ENCODE data around the gene PCSK7. TPM values are rescaled to one million over a fixed set of nuclear protein-coding genes. Genes with fewer than 3 reads are reported as not detected.
"Not testable (repeated sequence)": the region's sequence is repeated elsewhere in the genome, so short reads cannot be mapped to it uniquely, and the experiment has no call there.

PCSK7 gene
- total and polyA plus RNA-seq, 12 donors, result 20.5 to 47.0 (median 28.2) TPM

- no peaks in the 10 kb centered on the region for H3K27me3 ChIP-seq
- peaks cover 0 to 7% (median 0%) of the 10 kb centered on the region in 11 donors for H3K9me3 ChIP-seq
- no peak for TF ChIP-seq CTCF (IDR thresholded peaks at IDR 0.05)
- H3K4me1 ChIP-seq, result peaks cover 0 to 4% (median 0%) of the 10 kb centered on the region in 9 donors
- H3K27ac ChIP-seq, result no peak overlapping the region
- intact Hi-C loops (cut with DNase I), result no loop called here
- 83 to 89% methylated on average over 2 of the region's 2 CpGs for WGBS, 2 donors
- H3K36me3 ChIP-seq, result peaks cover 0 to 69% (median 2%) of the 10 kb centered on the region in 9 donors
- ATAC-seq, result no peak
- H3K4me3 ChIP-seq, result no peak overlapping the region
- no peak for DNase-seq
Measured at GRCh38 chr11:117269856-117270255, 38.0 kb upstream of the PCSK7 start.

GRCh38 chr11:117265745-117266144 lies 33.9 kb upstream of the PCSK7 start:
- intact Hi-C loops (cut with DNase I), result no loop called here
- H3K4me3 ChIP-seq, result no peak overlapping the region
- no peaks in the 10 kb centered on the region for H3K4me1 ChIP-seq
- no peaks in the 10 kb centered on the region for H3K27me3 ChIP-seq
- H3K9me3 ChIP-seq, result no peaks in the 10 kb centered on the region
- H3K36me3 ChIP-seq, result peaks cover 0 to 84% (median 9%) of the 10 kb centered on the region in 9 donors
- ATAC-seq, result no peak
- H3K27ac ChIP-seq, result no peak overlapping the region
- no peak for TF ChIP-seq CTCF (IDR thresholded peaks at IDR 0.05)
- no peak for DNase-seq
- WGBS, 2 donors, result 87 to 89% methylated on average over 2 of the region's 2 CpGs

- ATAC-seq; DNase-seq; H3K4me1 ChIP-seq; H3K4me3 ChIP-seq; H3K27ac ChIP-seq; H3K27me3 ChIP-seq; intact Hi-C loops (cut with DNase I); H3K9me3 ChIP-seq: not testable (repeated sequence)
- peaks cover 0 to 86% (median 10%) of the 10 kb centered on the region in 9 donors for H3K36me3 ChIP-seq
- 96% methylated on average over 7 of the region's 7 CpGs for WGBS, 2 donors
Measured at GRCh38 chr11:117264624-117265323, 32.9 kb upstream of the PCSK7 start.

- Histone ChIP-seq H3K9me3 (no peaks in the 10 kb centered on the region), H3K4me1 (no peaks in the 10 kb centered on the region), H3K27me3 (no peaks in the 10 kb centered on the region), H3K4me3 (no peak overlapping the region), H3K36me3 (peaks cover 0 to 90% (median 21%) of the 10 kb centered on the region in 9 donors), H3K27ac (no peak overlapping the region)
- ATAC-seq (no peak), DNase-seq (no peak)
- 70 to 80% methylated on average over 1 of the region's 1 CpG for WGBS, 2 donors
- TF ChIP-seq CTCF (IDR thresholded peaks at IDR 0.05), result no peak
- intact Hi-C loops (cut with DNase I), result no loop called here
Measured at GRCh38 chr11:117259417-117259816, 27.5 kb upstream of the PCSK7 start.

- H3K36me3 ChIP-seq, result peaks cover 0 to 94% (median 21%) of the 10 kb centered on the region in 9 donors
- intact Hi-C loops (cut with DNase I), result no loop called here
- DNase-seq, result no peak
Measured at GRCh38 chr11:117258576-117258975, 26.7 kb upstream of the PCSK7 start.

More at GRCh38 chr11:117258576-117258975, 26.7 kb upstream of the PCSK7 start:
- ATAC-seq, result no peak
- Histone ChIP-seq H3K4me1 (no peaks in the 10 kb centered on the region), H3K4me3 (no peak overlapping the region), H3K27ac (no peak overlapping the region), H3K9me3 (no peaks in the 10 kb centered on the region), H3K27me3 (no peaks in the 10 kb centered on the region)
- 91 to 96% methylated on average over 2 of the region's 2 CpGs for WGBS, 2 donors
- no peak for TF ChIP-seq CTCF (IDR thresholded peaks at IDR 0.05)
